ENCODE data around the gene RGS11.
"Not testable (repeated sequence)": the region's sequence is repeated elsewhere in the genome, so short reads cannot be mapped to it uniquely, and the experiment has no call there.

RGS11 gene

DNA sequence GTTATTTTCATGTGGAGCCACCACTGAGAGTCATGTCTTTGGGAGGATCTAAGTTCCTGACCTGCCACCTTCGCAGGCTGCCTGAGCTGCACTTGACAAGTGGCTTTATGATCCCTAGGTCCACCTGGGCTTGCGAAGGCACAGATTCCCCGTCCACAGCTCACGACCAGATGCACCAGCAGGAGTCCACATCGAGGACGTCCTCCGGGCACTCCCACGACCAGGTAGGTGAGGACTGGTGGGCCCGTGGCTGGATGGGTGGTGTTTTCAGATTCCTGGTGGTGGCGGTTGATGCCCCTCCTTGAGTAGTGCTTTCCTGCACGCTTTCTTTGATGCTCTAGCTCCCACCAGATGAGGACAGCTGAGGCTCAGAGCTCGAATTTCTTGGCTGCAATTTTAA lies 26.3 kb downstream of the RGS11 start:
- H3K4me1 ChIP-seq (ENCODE audit: control insufficient read depth, insufficient read depth, low read length), result no peaks in the 10 kb centered on the region
- WGBS (ENCODE audit: insufficient coverage, insufficient read length), result no CpG with 5 or more reads among the region's 12 CpGs
- H3K27me3 ChIP-seq (ENCODE audit: control insufficient read depth, insufficient read depth, low read length), result no peaks in the 10 kb centered on the region

DNA sequence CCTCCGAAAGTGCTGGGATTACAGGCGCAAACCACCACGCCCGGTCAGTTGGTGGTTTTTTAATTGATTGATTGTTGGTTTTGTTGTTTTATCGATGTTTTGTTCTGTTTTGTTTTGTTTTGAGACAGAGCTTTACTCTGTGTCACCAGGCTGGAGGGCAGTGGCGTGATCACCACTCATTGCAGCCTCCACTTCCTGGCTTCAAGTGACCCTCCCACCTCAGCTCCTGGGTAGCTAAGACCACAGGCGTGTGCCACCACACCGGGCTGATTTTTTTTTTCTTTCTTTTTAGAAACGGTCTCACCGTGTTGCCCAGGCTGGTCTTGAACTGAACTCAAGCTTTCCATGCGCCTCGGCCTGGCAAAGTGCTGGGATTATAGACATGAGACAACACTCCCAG lies 28.7 kb downstream of the RGS11 start:
- WGBS (ENCODE audit: insufficient coverage, insufficient read length), result 100% methylated on average over 1 of the region's 12 CpGs
- Histone ChIP-seq H3K27me3 (ENCODE audit: control insufficient read depth, insufficient read depth, low read length) (no peaks in the 10 kb centered on the region), H3K27ac (ENCODE audit: low read length) (no peak overlapping the region), H3K4me3 (ENCODE audit: low read length) (no peak overlapping the region), H3K36me3 (ENCODE audit: control insufficient read depth, insufficient read depth, low read length) (no peaks in the 10 kb centered on the region), H3K4me1 (ENCODE audit: control insufficient read depth, insufficient read depth, low read length) (no peaks in the 10 kb centered on the region), H3K9me3 (ENCODE audit: control insufficient read depth, insufficient read depth, low read length) (no peaks in the 10 kb centered on the region)
- no peak for DNase-seq (ENCODE audit: low read depth, low spot score)

More for the DNA sequence above, 26.3 kb downstream of the RGS11 start:
- Histone ChIP-seq H3K27ac (ENCODE audit: low read length) (no peak overlapping the region), H3K9me3 (ENCODE audit: control insufficient read depth, insufficient read depth, low read length) (no peaks in the 10 kb centered on the region), H3K4me3 (ENCODE audit: low read length) (no peak overlapping the region), H3K36me3 (ENCODE audit: control insufficient read depth, insufficient read depth, low read length) (no peaks in the 10 kb centered on the region; the same call in 1 of the 2 replicates)
- DNase-seq (ENCODE audit: low read depth, low spot score), result no peak

- Histone ChIP-seq H3K36me3 (ENCODE audit: control insufficient read depth, insufficient read depth, low read length) (no peaks in the 10 kb centered on the region), H3K27ac (ENCODE audit: low read length) (no peak overlapping the region), H3K9me3 (ENCODE audit: control insufficient read depth, insufficient read depth, low read length) (no peaks in the 10 kb centered on the region), H3K4me1 (ENCODE audit: control insufficient read depth, insufficient read depth, low read length) (no peaks in the 10 kb centered on the region), H3K4me3 (ENCODE audit: low read length) (no peak overlapping the region), H3K27me3 (ENCODE audit: control insufficient read depth, insufficient read depth, low read length) (no peaks in the 10 kb centered on the region)
- WGBS (ENCODE audit: insufficient coverage, insufficient read length), result no CpG with 5 or more reads among the region's 9 CpGs
- DNase-seq (ENCODE audit: low read depth, low spot score), result no peak
Observed at GRCh38 chr16:245105-245504, 30.6 kb downstream of the RGS11 start.

- Histone ChIP-seq H3K36me3 (ENCODE audit: control insufficient read depth, insufficient read depth, low read length) (no peaks in the 10 kb centered on the region), H3K27ac (ENCODE audit: low read length) (no peak overlapping the region), H3K4me1 (ENCODE audit: control insufficient read depth, insufficient read depth, low read length) (no peaks in the 10 kb centered on the region), H3K27me3 (ENCODE audit: control insufficient read depth, insufficient read depth, low read length) (no peaks in the 10 kb centered on the region), H3K9me3 (ENCODE audit: control insufficient read depth, insufficient read depth, low read length) (no peaks in the 10 kb centered on the region), H3K4me3 (ENCODE audit: low read length) (no peak overlapping the region)
- no peak for DNase-seq (ENCODE audit: low read depth, low spot score)
- WGBS (ENCODE audit: insufficient coverage, insufficient read length), result no CpG with 5 or more reads among the region's 4 CpGs
Observed at GRCh38 chr16:243348-243747, 32.4 kb downstream of the RGS11 start.

DNA sequence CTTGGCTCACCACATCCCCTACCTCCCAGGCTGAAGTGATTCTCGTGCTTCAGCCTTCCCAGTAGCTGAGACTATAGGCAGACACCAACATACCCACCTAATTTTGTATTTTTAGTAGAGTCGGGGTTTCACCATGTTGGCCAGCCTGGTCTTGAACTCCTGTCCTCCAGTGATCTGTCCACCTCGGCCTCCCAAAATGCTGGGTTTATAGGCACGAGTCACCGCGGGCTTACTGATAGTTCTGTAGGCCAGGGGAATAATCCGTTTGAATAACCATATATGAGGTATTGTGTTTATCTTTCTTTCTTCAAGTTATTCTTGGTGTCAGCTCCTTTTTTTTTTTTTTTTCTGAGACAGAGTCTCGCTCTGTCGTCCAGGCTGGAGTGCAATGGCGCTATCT lies 33.5 kb downstream of the RGS11 start:
- no peaks in the 10 kb centered on the region for H3K36me3 ChIP-seq (ENCODE audit: control insufficient read depth, insufficient read depth, low read length)
- no peak for DNase-seq (ENCODE audit: low read depth, low spot score)
- H3K27me3 ChIP-seq (ENCODE audit: control insufficient read depth, insufficient read depth, low read length), result no peaks in the 10 kb centered on the region
- no peak overlapping the region for H3K27ac ChIP-seq (ENCODE audit: low read length)
- no peak overlapping the region for H3K4me3 ChIP-seq (ENCODE audit: low read length)
- H3K9me3 ChIP-seq (ENCODE audit: control insufficient read depth, insufficient read depth, low read length), result no peaks in the 10 kb centered on the region
- no CpG with 5 or more reads among the region's 10 CpGs for WGBS (ENCODE audit: insufficient coverage, insufficient read length)
- H3K4me1 ChIP-seq (ENCODE audit: control insufficient read depth, insufficient read depth, low read length), result no peaks in the 10 kb centered on the region

GRCh38 chr16:240559-240958 lies 35.2 kb downstream of the RGS11 start:
- H3K4me1 ChIP-seq (ENCODE audit: control insufficient read depth, insufficient read depth, low read length), result no peaks in the 10 kb centered on the region
- no peaks in the 10 kb centered on the region for H3K27me3 ChIP-seq (ENCODE audit: control insufficient read depth, insufficient read depth, low read length)
- H3K36me3 ChIP-seq (ENCODE audit: control insufficient read depth, insufficient read depth, low read length), result no peaks in the 10 kb centered on the region
- no peaks in the 10 kb centered on the region for H3K9me3 ChIP-seq (ENCODE audit: control insufficient read depth, insufficient read depth, low read length)
- DNase-seq (ENCODE audit: low read depth, low spot score), result no peak
- H3K27ac ChIP-seq (ENCODE audit: low read length), result no peak overlapping the region
- WGBS (ENCODE audit: insufficient coverage, insufficient read length), result no CpG with 5 or more reads among the region's 8 CpGs
- no peak overlapping the region for H3K4me3 ChIP-seq (ENCODE audit: low read length)

GRCh38 chr16:239948-240277 lies 35.8 kb downstream of the RGS11 start:
- Histone ChIP-seq H3K4me1 (ENCODE audit: control insufficient read depth, insufficient read depth, low read length) (no peaks in the 10 kb centered on the region), H3K36me3 (ENCODE audit: control insufficient read depth, insufficient read depth, low read length) (no peaks in the 10 kb centered on the region), H3K27ac (ENCODE audit: low read length) (no peak overlapping the region), H3K9me3 (ENCODE audit: control insufficient read depth, insufficient read depth, low read length) (no peaks in the 10 kb centered on the region), H3K4me3 (ENCODE audit: low read length) (no peak overlapping the region), H3K27me3 (ENCODE audit: control insufficient read depth, insufficient read depth, low read length) (no peaks in the 10 kb centered on the region)
- no peak for DNase-seq (ENCODE audit: low read depth, low spot score)
- no CpG with 5 or more reads among the region's 3 CpGs for WGBS (ENCODE audit: insufficient coverage, insufficient read length)

GRCh38 chr16:234468-235305 lies 41.1 kb downstream of the RGS11 start, which contains the start of gene FAM234A:
TSS of gene FAM234A (plus strand) at chr16:234821. CDS start at chr16:254414, 19,593 bp downstream.
- Histone ChIP-seq H3K27me3 (ENCODE audit: control insufficient read depth, insufficient read depth, low read length) (no peaks in the 10 kb centered on the region), H3K27ac (ENCODE audit: low read length) (no peak within 1 kb of the TSS), H3K9me3 (ENCODE audit: control insufficient read depth, insufficient read depth, low read length) (no peaks in the 10 kb centered on the region), H3K4me1 (ENCODE audit: control insufficient read depth, insufficient read depth, low read length) (no peaks in the 10 kb centered on the region), H3K36me3 (ENCODE audit: control insufficient read depth, insufficient read depth, low read length) (no peaks in the 10 kb centered on the region), H3K4me3 (ENCODE audit: low read length) (peak within 1 kb of the TSS; percentile 82)
- no CpG with 5 or more reads among the region's 85 CpGs for WGBS (ENCODE audit: insufficient coverage, insufficient read length)
- DNase-seq (ENCODE audit: low read depth, low spot score), result peak; percentile 84

DNA sequence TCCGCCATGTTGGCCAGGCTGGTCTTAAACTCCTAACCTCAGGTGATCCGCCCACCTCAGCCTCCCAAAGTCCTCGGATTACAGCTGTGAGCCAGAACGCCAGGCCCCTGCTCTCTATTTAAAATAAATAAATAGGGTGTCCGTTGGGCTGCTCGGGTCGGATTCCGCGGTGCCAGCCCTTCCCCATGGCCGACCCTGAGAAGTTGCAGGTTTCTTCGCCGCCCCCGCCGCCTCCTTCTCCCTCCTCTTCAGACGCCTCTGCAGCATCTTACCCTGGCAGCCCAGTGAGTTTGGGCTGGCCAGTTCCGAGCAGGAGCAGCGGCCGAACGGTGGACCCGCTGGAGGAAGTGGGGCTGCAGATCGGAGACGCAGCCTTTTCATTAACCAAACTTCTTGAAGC lies 44.8 kb downstream of the RGS11 start:
- Histone ChIP-seq H3K4me3 (ENCODE audit: low read length) (no peak overlapping the region), H3K9me3 (ENCODE audit: control insufficient read depth, insufficient read depth, low read length) (no peaks in the 10 kb centered on the region), H3K36me3 (ENCODE audit: control insufficient read depth, insufficient read depth, low read length) (peaks cover 6% of the 10 kb centered on the region), H3K27ac (ENCODE audit: low read length) (no peak overlapping the region), H3K27me3 (ENCODE audit: control insufficient read depth, insufficient read depth, low read length) (no peaks in the 10 kb centered on the region), H3K4me1 (ENCODE audit: control insufficient read depth, insufficient read depth, low read length) (no peaks in the 10 kb centered on the region)
- DNase-seq (ENCODE audit: low read depth, low spot score), result no peak
- WGBS (ENCODE audit: insufficient coverage, insufficient read length), result no CpG with 5 or more reads among the region's 22 CpGs

DNA sequence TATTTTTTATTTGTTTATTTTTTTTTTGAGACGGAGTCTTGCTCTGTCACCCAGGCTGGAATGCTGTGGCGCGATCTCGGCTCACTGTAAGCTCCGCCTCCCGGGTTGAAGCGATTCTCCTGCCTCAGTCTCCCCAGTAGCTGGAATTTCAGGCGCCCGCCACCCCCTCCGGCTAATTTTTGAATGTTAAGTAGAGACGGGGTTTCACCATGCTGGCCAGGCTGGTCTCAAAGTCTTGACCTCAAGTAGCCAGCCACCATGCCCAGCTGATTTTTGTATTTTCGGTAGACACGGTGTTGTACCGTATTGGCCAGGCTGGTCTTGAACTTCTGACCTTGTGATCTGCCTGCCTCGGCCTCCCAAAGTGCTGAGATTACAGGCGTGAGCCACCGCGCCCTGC lies 45.4 kb downstream of the RGS11 start:
- H3K27me3 ChIP-seq (ENCODE audit: control insufficient read depth, insufficient read depth, low read length); DNase-seq (ENCODE audit: low read depth, low spot score); H3K4me1 ChIP-seq (ENCODE audit: control insufficient read depth, insufficient read depth, low read length); H3K36me3 ChIP-seq (ENCODE audit: control insufficient read depth, insufficient read depth, low read length); H3K9me3 ChIP-seq (ENCODE audit: control insufficient read depth, insufficient read depth, low read length); H3K4me3 ChIP-seq (ENCODE audit: low read length); H3K27ac ChIP-seq (ENCODE audit: low read length): not testable (repeated sequence)
- no CpG with 5 or more reads among the region's 18 CpGs for WGBS (ENCODE audit: insufficient coverage, insufficient read length)

DNA sequence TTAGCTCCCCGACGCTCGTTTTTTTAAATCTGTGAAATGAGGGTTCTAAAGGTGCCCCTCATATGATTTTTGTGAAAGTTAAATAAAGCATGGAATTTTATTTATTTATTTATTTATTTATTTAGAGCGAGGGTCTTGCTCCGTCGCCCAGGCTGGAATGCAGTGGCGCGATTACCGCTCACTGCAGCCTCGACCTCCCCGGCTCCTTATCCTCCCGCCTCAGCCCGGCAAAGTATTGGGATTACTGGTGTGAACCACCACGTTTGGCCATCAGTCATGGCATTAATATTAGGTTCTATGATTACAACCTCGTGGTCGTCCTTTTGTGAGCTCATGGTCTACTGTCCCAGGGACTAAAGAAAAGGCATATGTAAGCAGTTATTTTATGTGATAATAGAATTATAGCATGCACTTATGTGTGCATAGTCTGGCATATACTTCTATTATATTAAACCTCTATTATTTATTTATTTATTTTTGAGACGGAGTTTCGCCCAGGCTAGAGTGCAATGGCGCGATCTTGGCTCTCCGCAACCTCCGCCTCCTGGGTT lies 45.9 kb downstream of the RGS11 start:
- H3K27ac ChIP-seq (ENCODE audit: low read length), result no peak overlapping the region
- WGBS (ENCODE audit: insufficient coverage, insufficient read length), result no CpG with 5 or more reads among the region's 22 CpGs
- no peak for DNase-seq (ENCODE audit: low read depth, low spot score)
- H3K36me3 ChIP-seq (ENCODE audit: control insufficient read depth, insufficient read depth, low read length), result peaks cover 7% of the 10 kb centered on the region
- no peak overlapping the region for H3K4me3 ChIP-seq (ENCODE audit: low read length)
- no peaks in the 10 kb centered on the region for H3K4me1 ChIP-seq (ENCODE audit: control insufficient read depth, insufficient read depth, low read length)
- no peaks in the 10 kb centered on the region for H3K27me3 ChIP-seq (ENCODE audit: control insufficient read depth, insufficient read depth, low read length)
- H3K9me3 ChIP-seq (ENCODE audit: control insufficient read depth, insufficient read depth, low read length), result no peaks in the 10 kb centered on the region
